ENCODE data around the gene USH2A. TPM values are rescaled to one million over a fixed set of nuclear protein-coding genes. Genes with fewer than 3 reads are reported as not detected.

The USH2A gene
- total RNA-seq, 1 donor from 2014 or later = not detected

- H3K36me3 Mint-ChIP-seq (ENCODE audit: low read depth) = no peaks in the 10 kb centered on the region
- H3K4me3 Mint-ChIP-seq = no peak overlapping the region
- H3K27ac Mint-ChIP-seq = no peak overlapping the region
- peaks cover 6% of the 10 kb centered on the region for H3K9me3 Mint-ChIP-seq
- intact Hi-C loops (cut with micrococcal nuclease) = no loop called here
- H3K27me3 Mint-ChIP-seq (ENCODE audit: insufficient read depth) = no peaks in the 10 kb centered on the region
- no peaks in the 10 kb centered on the region for H3K4me1 Mint-ChIP-seq (ENCODE audit: low read depth)
- DNase-seq (ENCODE audit: low spot score) = no peak
Observed at GRCh38 chr1:216057063-216057462, 366.2 kb downstream of the USH2A start.

GRCh38 chr1:216055004-216055403, 368.2 kb downstream of the USH2A start:
- Mint-ChIP-seq H3K27ac (no peak overlapping the region), H3K4me3 (no peak overlapping the region), H3K4me1 (ENCODE audit: low read depth) (no peaks in the 10 kb centered on the region), H3K9me3 (peaks cover 14% of the 10 kb centered on the region), H3K27me3 (ENCODE audit: insufficient read depth) (no peaks in the 10 kb centered on the region), H3K36me3 (ENCODE audit: low read depth) (no peaks in the 10 kb centered on the region)
- intact Hi-C loops (cut with micrococcal nuclease) = no loop called here
- DNase-seq (ENCODE audit: low spot score) = no peak

GRCh38 chr1:216054600-216054999, 368.6 kb downstream of the USH2A start:
- intact Hi-C loops (cut with micrococcal nuclease) = no loop called here
- Mint-ChIP-seq H3K27ac (no peak overlapping the region), H3K9me3 (peaks cover 14% of the 10 kb centered on the region), H3K4me1 (ENCODE audit: low read depth) (no peaks in the 10 kb centered on the region), H3K36me3 (ENCODE audit: low read depth) (no peaks in the 10 kb centered on the region), H3K27me3 (ENCODE audit: insufficient read depth) (no peaks in the 10 kb centered on the region), H3K4me3 (no peak overlapping the region)
- no peak for DNase-seq (ENCODE audit: low spot score)

- no peaks in the 10 kb centered on the region for H3K4me1 Mint-ChIP-seq (ENCODE audit: low read depth)
- no peak overlapping the region for H3K27ac Mint-ChIP-seq
- H3K36me3 Mint-ChIP-seq (ENCODE audit: low read depth) = no peaks in the 10 kb centered on the region
- DNase-seq (ENCODE audit: low spot score) = no peak
- H3K4me3 Mint-ChIP-seq = no peak overlapping the region
- H3K9me3 Mint-ChIP-seq = peaks cover 14% of the 10 kb centered on the region
- intact Hi-C loops (cut with micrococcal nuclease) = no loop called here
- H3K27me3 Mint-ChIP-seq (ENCODE audit: insufficient read depth) = no peaks in the 10 kb centered on the region
Observed at GRCh38 chr1:216051071-216051470, 372.2 kb downstream of the USH2A start.

GRCh38 chr1:216049741-216050430, 373.4 kb downstream of the USH2A start:
- Mint-ChIP-seq H3K36me3 (ENCODE audit: low read depth) (no peaks in the 10 kb centered on the region), H3K4me1 (ENCODE audit: low read depth) (no peaks in the 10 kb centered on the region), H3K27ac (no peak overlapping the region), H3K27me3 (ENCODE audit: insufficient read depth) (no peaks in the 10 kb centered on the region), H3K9me3 (peaks cover 14% of the 10 kb centered on the region), H3K4me3 (no peak overlapping the region)
- DNase-seq (ENCODE audit: low spot score) = no peak
- intact Hi-C loops (cut with micrococcal nuclease) = no loop called here

GRCh38 chr1:216047811-216048572, 375.3 kb downstream of the USH2A start:
- DNase-seq (ENCODE audit: low spot score) = no peak
- no peak overlapping the region for H3K27ac Mint-ChIP-seq

GRCh38 chr1:216046336-216046735, 376.9 kb downstream of the USH2A start:
- no peak overlapping the region for H3K4me3 Mint-ChIP-seq
- H3K36me3 Mint-ChIP-seq (ENCODE audit: low read depth) = no peaks in the 10 kb centered on the region
- intact Hi-C loops (cut with micrococcal nuclease) = no loop called here
- no peaks in the 10 kb centered on the region for H3K4me1 Mint-ChIP-seq (ENCODE audit: low read depth)
- H3K27ac Mint-ChIP-seq = no peak overlapping the region
- H3K27me3 Mint-ChIP-seq (ENCODE audit: insufficient read depth) = no peaks in the 10 kb centered on the region
- DNase-seq (ENCODE audit: low spot score) = no peak
- H3K9me3 Mint-ChIP-seq = peaks cover 6% of the 10 kb centered on the region

More at GRCh38 chr1:216047811-216048572, 375.3 kb downstream of the USH2A start:
- Mint-ChIP-seq H3K4me3 (no peak overlapping the region), H3K27me3 (ENCODE audit: insufficient read depth) (no peaks in the 10 kb centered on the region), H3K4me1 (ENCODE audit: low read depth) (no peaks in the 10 kb centered on the region), H3K36me3 (ENCODE audit: low read depth) (no peaks in the 10 kb centered on the region), H3K9me3 (peaks cover 13% of the 10 kb centered on the region)
- intact Hi-C loops (cut with micrococcal nuclease) = no loop called here

- Mint-ChIP-seq H3K27me3 (ENCODE audit: insufficient read depth) (no peaks in the 10 kb centered on the region), H3K4me1 (ENCODE audit: low read depth) (no peaks in the 10 kb centered on the region), H3K4me3 (no peak overlapping the region), H3K27ac (no peak overlapping the region), H3K9me3 (no peaks in the 10 kb centered on the region), H3K36me3 (ENCODE audit: low read depth) (no peaks in the 10 kb centered on the region)
- DNase-seq (ENCODE audit: low spot score) = no peak
- intact Hi-C loops (cut with micrococcal nuclease) = no loop called here
Observed at GRCh38 chr1:216045400-216045799, 377.8 kb downstream of the USH2A start.

- no peaks in the 10 kb centered on the region for H3K9me3 Mint-ChIP-seq
- no peak overlapping the region for H3K4me3 Mint-ChIP-seq
- no peaks in the 10 kb centered on the region for H3K27me3 Mint-ChIP-seq (ENCODE audit: insufficient read depth)
- no peaks in the 10 kb centered on the region for H3K36me3 Mint-ChIP-seq (ENCODE audit: low read depth)
- no peaks in the 10 kb centered on the region for H3K4me1 Mint-ChIP-seq (ENCODE audit: low read depth)
- no peak for DNase-seq (ENCODE audit: low spot score)
- intact Hi-C loops (cut with micrococcal nuclease) = no loop called here
- H3K27ac Mint-ChIP-seq = no peak overlapping the region
Observed at GRCh38 chr1:216044538-216044937, 378.7 kb downstream of the USH2A start.

- intact Hi-C loops (cut with micrococcal nuclease) = no loop called here
- H3K4me3 Mint-ChIP-seq = no peak overlapping the region
Observed at GRCh38 chr1:216034506-216034905, 388.7 kb downstream of the USH2A start.

GRCh38 chr1:216032961-216033614, 390.2 kb downstream of the USH2A start:
- Mint-ChIP-seq H3K36me3 (ENCODE audit: low read depth) (no peaks in the 10 kb centered on the region), H3K4me1 (ENCODE audit: low read depth) (no peaks in the 10 kb centered on the region), H3K9me3 (no peaks in the 10 kb centered on the region), H3K4me3 (no peak overlapping the region), H3K27me3 (ENCODE audit: insufficient read depth) (no peaks in the 10 kb centered on the region), H3K27ac (no peak overlapping the region)
- no peak for DNase-seq (ENCODE audit: low spot score)
- intact Hi-C loops (cut with micrococcal nuclease) = no loop called here

More at GRCh38 chr1:216034506-216034905, 388.7 kb downstream of the USH2A start:
- Mint-ChIP-seq H3K27ac (no peak overlapping the region), H3K9me3 (no peaks in the 10 kb centered on the region), H3K36me3 (ENCODE audit: low read depth) (no peaks in the 10 kb centered on the region), H3K4me1 (ENCODE audit: low read depth) (no peaks in the 10 kb centered on the region), H3K27me3 (ENCODE audit: insufficient read depth) (no peaks in the 10 kb centered on the region)
- DNase-seq (ENCODE audit: low spot score) = no peak

GRCh38 chr1:216032284-216032683, 391.0 kb downstream of the USH2A start:
- Mint-ChIP-seq H3K4me1 (ENCODE audit: low read depth) (no peaks in the 10 kb centered on the region), H3K9me3 (no peaks in the 10 kb centered on the region), H3K36me3 (ENCODE audit: low read depth) (no peaks in the 10 kb centered on the region), H3K27me3 (ENCODE audit: insufficient read depth) (no peaks in the 10 kb centered on the region), H3K27ac (no peak overlapping the region), H3K4me3 (no peak overlapping the region)
- intact Hi-C loops (cut with micrococcal nuclease) = no loop called here
- DNase-seq (ENCODE audit: low spot score) = no peak

GRCh38 chr1:216028631-216029030, 394.6 kb downstream of the USH2A start:
- H3K36me3 Mint-ChIP-seq (ENCODE audit: low read depth) = no peaks in the 10 kb centered on the region
- no peaks in the 10 kb centered on the region for H3K9me3 Mint-ChIP-seq
- H3K4me1 Mint-ChIP-seq (ENCODE audit: low read depth) = no peaks in the 10 kb centered on the region
- intact Hi-C loops (cut with micrococcal nuclease) = no loop called here
- no peak for DNase-seq (ENCODE audit: low spot score)
- no peaks in the 10 kb centered on the region for H3K27me3 Mint-ChIP-seq (ENCODE audit: insufficient read depth)
- H3K27ac Mint-ChIP-seq = no peak overlapping the region
- H3K4me3 Mint-ChIP-seq = no peak overlapping the region

Measured in activated T-helper 1 cell treated with anti-CD3 and anti-CD28 coated beads, Interleukin-12 subunit alpha, Interleukin-12 subunit beta, Interleukin-2, Interleukin-4 antibody, amounts not matched to agents 30 ng/mL and 10 ng/mL and 1 ng/mL, durations not matched to agents 14 hours and 24 hours and 36 hours (primary cell).